ENCODE measurements around the gene PHF23.

Gene PHF23

DNA sequence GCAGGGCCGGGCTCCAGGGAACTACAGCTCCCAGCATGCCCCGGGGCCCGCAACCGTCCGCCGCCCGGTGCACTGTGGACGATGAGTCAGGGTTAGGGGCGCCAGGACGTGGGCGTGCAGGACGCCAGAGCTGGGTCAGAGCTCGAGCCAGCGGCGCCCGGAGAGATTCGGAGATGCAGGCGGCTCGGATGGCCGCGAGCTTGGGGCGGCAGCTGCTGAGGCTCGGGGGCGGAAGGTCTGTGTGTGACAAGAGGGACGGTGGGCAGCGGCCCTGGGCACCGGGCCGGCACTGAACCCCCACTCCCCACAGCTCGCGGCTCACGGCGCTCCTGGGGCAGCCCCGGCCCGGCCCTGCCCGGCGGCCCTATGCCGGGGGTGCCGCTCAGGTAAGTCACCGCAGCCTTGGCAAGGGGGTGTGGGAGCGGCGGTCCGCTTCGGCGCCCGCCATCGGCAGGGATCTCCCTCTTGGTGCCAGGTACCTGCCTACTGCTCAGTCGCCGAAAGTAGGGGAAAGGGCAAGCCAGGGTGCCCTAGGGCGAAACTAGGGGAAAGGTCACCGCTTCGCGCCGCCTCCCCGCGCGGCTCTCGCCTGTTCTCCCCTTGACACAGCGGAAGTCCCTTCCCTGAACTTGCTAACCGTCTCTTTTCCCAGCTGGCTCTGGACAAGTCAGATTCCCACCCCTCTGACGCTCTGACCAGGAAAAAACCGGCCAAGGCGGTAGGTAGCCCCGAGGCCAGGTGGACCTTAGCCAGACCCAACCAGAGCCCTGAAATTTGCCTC is 19.3 kb downstream of the PHF23 start, which contains the start of the genes ACADVL and DLG4:
ACADVL (plus strand) TSS at position 127 of the 781 bp plus-strand sequence; CDS start at position 174, 47 bp downstream.
DLG4 (minus strand) TSS at position 25 of the 781 bp plus-strand sequence.
- DNase-seq = peak in 1 of 2 donors; percentile 82

- peak in 1 of 2 donors; percentile 85 for DNase-seq
Observed at GRCh38 chr17:7219229-7219811, 19.9 kb downstream of the PHF23 start.

GRCh38 chr17:7218758-7219157 is 20.5 kb downstream of the PHF23 start:
- no peak for DNase-seq

DNA sequence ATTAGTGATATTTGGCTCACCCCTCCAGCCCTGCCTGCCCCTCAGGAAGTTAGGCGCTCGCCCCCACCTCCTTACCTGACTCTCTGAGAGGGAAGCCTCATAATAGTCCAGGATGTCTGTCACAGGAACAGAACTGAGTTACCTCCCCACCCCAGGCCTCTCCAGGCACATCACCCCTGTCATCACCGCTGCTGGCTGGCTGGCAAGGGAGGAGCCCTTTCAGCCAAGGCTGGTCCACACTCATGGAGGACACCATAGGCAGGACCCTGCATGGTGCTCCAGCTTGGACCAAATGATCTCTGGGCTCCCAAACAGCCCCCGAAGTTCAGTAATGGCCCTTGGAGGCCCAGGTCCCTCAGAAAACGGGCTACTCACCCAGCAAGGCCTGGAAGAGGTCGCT is 21.1 kb downstream of the PHF23 start:
- no peak for DNase-seq

- DNase-seq = no peak
Observed at GRCh38 chr17:7217113-7217987, 21.9 kb downstream of the PHF23 start.

DNA sequence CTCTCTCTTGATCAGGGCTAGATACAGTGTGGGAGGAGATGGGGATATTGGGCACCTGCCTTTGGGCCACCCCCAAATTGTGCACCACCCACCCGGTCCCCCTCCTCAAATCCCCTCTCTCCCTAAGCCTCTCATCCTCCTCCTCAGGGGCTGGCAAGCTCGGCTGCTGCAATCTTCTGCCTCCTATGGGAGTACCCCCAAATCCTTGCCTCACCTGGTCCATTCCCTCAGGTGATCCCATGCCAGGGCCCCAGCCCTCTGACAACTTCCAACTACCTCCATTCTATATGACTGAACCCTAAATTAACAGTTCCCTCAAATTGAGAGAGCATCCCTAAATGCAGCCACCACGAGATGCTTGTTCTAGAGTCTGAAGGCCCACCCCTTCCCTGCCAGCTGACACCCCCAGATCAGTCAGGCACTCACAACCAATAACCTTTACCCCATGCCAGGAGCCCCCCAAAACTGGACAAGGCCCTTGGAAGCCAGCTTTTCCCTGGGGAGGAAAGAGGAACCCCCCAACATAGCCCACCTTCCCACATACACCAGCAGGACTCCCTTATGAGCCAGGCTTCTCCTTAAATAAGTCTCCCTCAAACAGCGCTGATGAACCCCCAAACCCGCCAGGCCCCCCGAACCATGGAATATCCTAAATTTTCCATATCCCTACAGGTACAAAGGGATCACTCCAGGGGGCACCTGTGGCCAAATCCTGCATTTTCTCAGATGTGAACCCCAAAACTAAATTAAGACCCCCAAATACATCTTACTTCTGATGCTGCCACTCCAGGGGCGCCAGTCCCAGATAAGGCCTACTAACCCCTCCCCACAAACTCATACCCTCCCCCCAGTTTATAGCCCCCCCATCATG is 22.8 kb downstream of the PHF23 start:
- no peak for DNase-seq

- no peak for DNase-seq
Observed at GRCh38 chr17:7215652-7216180, 23.5 kb downstream of the PHF23 start.

GRCh38 chr17:7215136-7215638 is 24.1 kb downstream of the PHF23 start:
- DNase-seq = no peak

DNA sequence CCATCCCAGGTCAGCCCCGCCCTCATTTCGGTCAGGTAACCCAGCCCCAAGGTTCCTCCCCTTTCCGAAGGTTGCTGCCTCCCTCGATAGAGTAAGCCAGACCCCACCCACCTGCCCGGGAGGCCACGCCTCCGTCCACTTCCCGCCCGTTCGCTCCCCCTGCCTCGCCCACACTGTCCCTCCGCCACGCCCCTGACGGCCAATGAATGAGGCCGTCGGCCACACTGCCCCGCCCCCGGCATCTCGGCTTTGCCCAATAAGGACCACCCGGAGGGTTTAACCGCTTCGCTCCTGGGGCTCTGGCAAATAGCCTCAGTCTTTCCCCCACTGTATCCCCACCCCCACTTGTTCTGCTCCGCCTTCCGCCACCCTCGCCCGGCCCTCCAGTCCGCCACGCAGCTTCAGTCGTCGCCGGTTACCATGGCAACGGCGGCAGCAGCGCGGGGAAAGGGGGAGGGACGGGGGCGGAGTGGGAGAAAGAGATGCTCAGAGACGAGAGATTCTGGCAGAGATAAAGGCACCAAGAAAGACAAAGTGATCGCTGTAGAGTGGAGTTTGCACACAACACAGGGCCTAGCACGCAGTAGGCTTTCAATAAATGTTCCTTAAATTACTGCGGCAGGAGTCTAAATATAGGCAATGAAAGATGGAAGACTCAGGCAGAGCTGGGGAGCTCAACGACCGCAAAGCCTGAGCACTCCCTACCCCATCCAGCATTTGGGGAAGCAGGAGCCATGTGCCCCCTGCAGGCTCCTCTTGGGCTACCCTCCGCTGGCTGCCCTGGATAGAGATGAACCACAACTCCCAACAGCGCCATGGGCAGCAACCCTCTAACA is 24.7 kb downstream of the PHF23 start:
- DNase-seq = peak; percentile 94 to 95

GRCh38 chr17:7213895-7214299 is 25.4 kb downstream of the PHF23 start:
- DNase-seq = peak in 1 of 2 donors; percentile 80

DNA sequence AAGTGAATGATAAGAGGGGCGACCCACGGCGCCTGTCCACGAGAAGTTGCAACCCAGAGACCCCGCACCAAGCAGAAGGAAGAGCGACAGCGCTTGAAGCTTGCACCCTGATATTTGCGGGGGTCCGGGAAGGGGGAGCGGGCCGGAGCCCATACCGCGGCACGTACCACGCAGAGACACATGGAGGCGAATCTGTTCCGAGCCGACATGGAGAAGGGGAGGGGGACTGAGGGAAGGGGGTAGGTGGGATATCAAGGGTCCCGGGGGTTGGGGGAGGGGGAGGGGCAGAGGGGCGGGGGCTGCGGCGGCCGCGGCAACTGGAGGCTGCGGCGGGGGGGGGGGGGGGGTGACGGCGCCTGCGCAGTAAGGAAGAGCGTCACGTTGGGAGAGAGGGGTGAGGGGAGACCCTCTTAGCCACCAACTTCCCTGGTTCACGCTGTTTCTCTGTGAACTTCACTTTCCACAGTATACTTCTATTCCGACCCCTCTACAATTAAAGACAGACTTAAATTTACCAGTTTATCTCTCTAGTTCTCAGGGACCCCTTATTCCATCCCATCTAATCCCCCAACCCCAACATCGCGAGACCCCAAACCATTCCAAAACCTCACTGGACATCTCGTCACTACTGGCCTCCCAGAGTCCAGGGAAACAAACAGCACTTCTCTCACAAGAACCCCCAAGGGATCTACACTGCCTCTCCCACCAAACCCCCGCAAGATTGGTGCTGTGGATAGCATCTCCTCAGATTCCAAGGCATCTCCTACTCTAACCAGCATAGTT is 27.6 kb downstream of the PHF23 start:
- no peak for DNase-seq

DNA sequence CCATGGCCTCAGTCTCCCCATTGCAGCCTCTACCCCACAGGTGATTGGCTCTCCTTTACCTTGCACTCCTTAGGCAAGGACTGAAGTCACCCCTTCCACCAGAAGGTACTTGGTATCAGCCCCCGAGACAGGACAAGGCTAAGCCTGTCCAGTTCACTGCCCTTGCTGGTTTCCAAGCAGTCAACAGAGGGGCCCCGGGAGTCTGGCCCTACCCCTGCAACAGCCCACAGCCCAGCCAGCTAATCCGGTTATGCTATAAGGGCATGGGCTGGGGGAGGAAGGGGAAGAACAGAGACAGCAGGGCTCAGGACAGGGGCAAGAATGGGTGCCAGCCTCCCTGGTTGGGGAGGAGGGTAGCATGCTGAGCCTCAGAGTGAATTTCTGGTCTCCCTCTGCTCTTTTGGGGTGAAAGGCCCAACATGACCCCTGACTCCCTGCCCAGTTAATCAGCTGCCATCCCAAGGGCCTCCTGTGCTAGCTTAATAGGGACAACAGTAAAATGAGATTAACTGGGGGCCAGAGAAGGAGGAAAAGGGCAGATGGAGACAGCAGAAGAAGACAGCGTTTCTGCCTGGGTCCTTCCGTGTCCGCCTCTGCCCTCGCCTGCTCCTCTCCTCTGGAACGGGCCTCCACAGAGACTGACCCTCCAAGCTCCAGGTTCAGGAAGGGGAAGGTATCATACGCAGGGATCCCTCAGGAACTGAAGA is 30.4 kb downstream of the PHF23 start:
- no peak for DNase-seq

DNA sequence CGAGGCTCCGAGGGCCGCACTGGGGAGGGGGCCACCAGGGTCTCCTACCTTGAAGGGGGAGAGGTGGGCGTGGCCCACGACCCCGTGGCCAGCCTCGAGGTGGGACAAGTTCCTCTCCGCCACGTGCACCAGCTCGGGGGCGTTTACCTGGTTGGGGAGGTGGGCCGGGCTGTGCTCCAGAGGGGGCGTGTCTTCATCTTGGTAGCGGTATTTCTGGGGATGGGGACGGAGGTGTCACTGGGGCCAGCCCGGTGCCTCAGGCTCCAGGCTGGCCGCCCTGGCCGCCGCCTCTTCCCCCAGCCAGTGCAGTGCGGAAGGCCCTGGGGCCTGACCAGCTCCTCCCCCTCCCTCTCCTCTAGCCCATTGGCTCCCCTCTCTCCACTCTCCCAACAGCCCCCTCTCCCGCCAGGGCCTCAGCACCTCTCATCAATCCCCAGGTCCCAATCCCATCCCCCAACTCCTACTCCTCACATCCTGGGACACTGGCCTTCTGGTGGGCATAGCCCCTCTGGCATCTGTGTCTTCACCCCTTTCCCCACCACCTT is 31.2 kb downstream of the PHF23 start:
- no peak for DNase-seq

- no peak for DNase-seq
Observed at GRCh38 chr17:7207120-7208001, 31.9 kb downstream of the PHF23 start.

- DNase-seq = no peak
Observed at GRCh38 chr17:7205561-7205960, 33.7 kb downstream of the PHF23 start.

GRCh38 chr17:7204828-7205461 is 34.3 kb downstream of the PHF23 start:
- DNase-seq = peak; percentile 56 to 72

DNA sequence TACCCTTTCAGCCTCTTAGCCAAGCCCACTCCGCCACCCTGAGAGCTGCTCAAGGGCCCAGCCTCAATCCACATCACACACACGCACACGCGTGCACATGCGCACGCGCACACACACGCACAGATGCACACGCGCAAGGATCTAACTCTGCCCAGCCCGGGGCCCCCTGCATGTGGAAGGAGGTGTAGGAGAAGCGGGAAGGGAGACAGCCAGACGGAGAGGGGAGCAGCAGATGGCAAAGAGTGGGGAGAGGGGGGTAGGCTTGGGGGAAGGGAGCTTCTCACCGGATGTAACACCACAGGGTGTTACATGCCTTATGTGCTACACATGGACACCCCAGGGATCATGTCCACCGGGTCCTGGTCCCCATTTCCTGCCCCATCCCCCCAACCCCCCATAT is 34.9 kb downstream of the PHF23 start:
- no peak for DNase-seq

Measured in hippocampal formation (tissue), 2 donors.